K562 (cell line): ENCODE measurements around the gene TMEM123. TPM values are rescaled to one million over a fixed set of nuclear protein-coding genes. Genes with fewer than 3 reads are reported as not detected.

ENCODE experiments used
- ATAC-seq: fragments of 200-7000 bp; cut with Tn5 transposase; 3 replicates; pipeline ENCODE4 v1.9.1; 2020; ENCODE audit warnings: moderate library complexity
- BruUV-seq: library from RNA; stranded (reverse); fragments of 400-500 nt; replicated peaks from 2 replicates; lab custom pipeline; 2021; lab: Mats Ljungman, UMichigan
- CTCF ChIA-PET: fragments of 300-600 bp; formaldehyde crosslinking; extraction: SDS; loops from one replicate; lab custom pipeline; 2021; ENCODE audit warnings: low intra/inter-chr PET ratio; lab: Yijun Ruan, JAX
- POLR2A ChIA-PET: fragments of 300-600, 350-650 bp; sonication (Branson Sonifier 250); formaldehyde crosslinking; extraction: SDS; loops from one replicate; lab custom pipeline; 2021; ENCODE audit warnings: antibody characterized with exemption, inconsistent platforms; lab: Yijun Ruan, JAX
- DNase-seq, 4 experiments: peaks; one replicate each; pipeline versions ENCODE4 v3.0.0 to v3.0.0-alpha.2; 2011 to 2018; ENCODE audit warnings: low spot score in 3 of 4, mixed read lengths in 3 of 4; ENCODE audit errors: extremely low read depth in 1 of 4
- FAIRE-seq: peaks from 2 replicates; lab custom pipeline; 2011; peaks lifted over from hg19 to GRCh38; lab: Jason Lieb, UNC
- H2AFZ ChIP-seq: 2 replicates; pipeline ENCODE4 v1.6.0; 2011; ENCODE audit warnings: low read depth, low read length, control low read depth, inconsistent platforms
- H3K27ac ChIP-seq: fragments of 200-600 bp; 3 replicates; pipeline ENCODE4 v1.8.0; 2011; ENCODE audit warnings: low read depth, mild to moderate bottlenecking, control low read depth, inconsistent platforms, low read length, moderate library complexity, mixed read lengths; ENCODE audit errors: extremely low read depth
- H3K27me3 ChIP-seq, 2 experiments: fragments of 300-600 bp in 1 of 2; 2 replicates in 1 of 2; 3 replicates in 1 of 2; pipeline versions ENCODE4 v1.6.0 to v1.8.0; 2011; ENCODE audit warnings: inconsistent platforms in 2 of 2, low read length in 2 of 2, mild to moderate bottlenecking in 1 of 2, mixed read lengths in 1 of 2, moderate library complexity in 1 of 2; ENCODE audit not compliant: control insufficient read depth in 2 of 2, insufficient read depth in 2 of 2
- H3K36me3 ChIP-seq: fragments of 300-600 bp; 3 replicates; pipeline ENCODE4 v1.8.0; 2011; ENCODE audit warnings: mild to moderate bottlenecking, low read length, inconsistent platforms; ENCODE audit not compliant: control insufficient read depth, insufficient read depth
- H3K4me1 ChIP-seq, 2 experiments: fragments of 200-600 bp in 1 of 2; replicated peaks in 1 of 2; 2 replicates in 1 of 2; 3 replicates in 1 of 2; pipeline versions ENCODE4 v1.5.1 to v1.8.0; 2011; ENCODE audit warnings: inconsistent platforms in 2 of 2, low read length in 2 of 2, mild to moderate bottlenecking in 1 of 2, mixed read lengths in 1 of 2, moderate library complexity in 1 of 2; ENCODE audit not compliant: control insufficient read depth in 2 of 2, insufficient read depth in 2 of 2
- H3K4me2 ChIP-seq: 2 replicates; pipeline ENCODE4 v1.6.1; 2011; ENCODE audit warnings: low read length, control low read depth, inconsistent platforms, mixed read lengths; ENCODE audit not compliant: insufficient read depth
- H3K4me3 ChIP-seq: fragments of 200-600 bp; sonication (generic), shearing (Covaris generic); 2 replicates; pipeline ENCODE4 v1.5.1; 2016; ENCODE audit warnings: control low read depth, inconsistent platforms
- H3K79me2 ChIP-seq: fragments of 200-600 bp; 3 replicates; pipeline ENCODE4 v1.8.0; 2011; ENCODE audit warnings: low read length, inconsistent platforms; ENCODE audit not compliant: control insufficient read depth, insufficient read depth
- H3K9ac ChIP-seq, 2 experiments: 2 replicates each; pipeline versions ENCODE4 v1.6.0 to v1.6.1; 2011; ENCODE audit warnings: low read depth in 2 of 2, low read length in 2 of 2, control low read depth in 1 of 2, inconsistent platforms in 1 of 2, mild to moderate bottlenecking in 1 of 2, mixed read lengths in 1 of 2; ENCODE audit not compliant: insufficient read depth in 1 of 2
- H3K9me1 ChIP-seq: one replicate; pipeline ENCODE4 v1.6.0; 2011; ENCODE audit warnings: inconsistent platforms, mild to moderate bottlenecking, low read length, moderate library complexity; ENCODE audit not compliant: control insufficient read depth, insufficient read depth
- H3K9me3 ChIP-seq: replicated peaks from 2 replicates; pipeline ENCODE4 v1.5.1; 2011; ENCODE audit warnings: low read depth, low read length, inconsistent platforms; ENCODE audit not compliant: control insufficient read depth, insufficient read depth
- H4K20me1 ChIP-seq: replicated peaks from 2 replicates; pipeline ENCODE4 v1.6.1; 2011; ENCODE audit warnings: low read length, inconsistent platforms, mixed read lengths; ENCODE audit not compliant: control insufficient read depth, insufficient read depth
- E4F1 ChIP-seq: fragments of 250-450 bp; sonication (Bioruptor Pico); IDR thresholded peaks from 2 replicates; pipeline ENCODE4 v1.5.0; 2021; ENCODE audit warnings: mild to moderate bottlenecking, borderline replicate concordance
- FOXP4 ChIP-seq: sonication (generic); formaldehyde crosslinking; IDR thresholded peaks from 2 replicates; pipeline ENCODE4 v1.8.0; 2022; ENCODE audit warnings: mild to moderate bottlenecking, missing genetic modification reagents, borderline replicate concordance
- GTF2F1 ChIP-seq: IDR thresholded peaks from 2 replicates; pipeline ENCODE4 v1.6.1; 2011; ENCODE audit warnings: low read depth, low read length, improper control_type of control experiment
- GTF3C2 ChIP-seq: IDR thresholded peaks from 3 replicates; pipeline ENCODE4 v1.6.1; 2011; ENCODE audit warnings: borderline replicate concordance, mild to moderate bottlenecking, moderate library complexity; ENCODE audit not compliant: insufficient read length; ENCODE audit errors: extremely low read depth
- HDGF ChIP-seq: fragments of 450-650 bp; IDR thresholded peaks from 2 replicates; pipeline ENCODE4 v1.6.1; 2016
- KLF6 ChIP-seq: fragments of 250-450 bp; sonication (Bioruptor Pico); IDR thresholded peaks from 2 replicates; pipeline ENCODE4 v1.4.0; 2020; ENCODE audit warnings: mild to moderate bottlenecking, moderate library complexity, borderline replicate concordance
- SAFB ChIP-seq: fragments of 200-400 bp; formaldehyde crosslinking; IDR thresholded peaks from 2 replicates; pipeline ENCODE4 v1.6.1; 2017; ENCODE audit warnings: low read depth, low read length, borderline replicate concordance
- SMARCA4 ChIP-seq: fragments of 450-650 bp; IDR thresholded peaks from 2 replicates; pipeline ENCODE4 v1.6.1; 2016
- ZFP91 ChIP-seq: sonication (generic); formaldehyde crosslinking; IDR thresholded peaks from 2 replicates; pipeline ENCODE4 v1.8.0; 2022; ENCODE audit warnings: mild to moderate bottlenecking, missing genetic modification reagents
- ZNF146 ChIP-seq: IDR thresholded peaks from one replicate; pipeline ENCODE4 v1.6.1; 2018; ENCODE audit warnings: missing compliant biosample characterization; ENCODE audit not compliant: unreplicated experiment
- ZZZ3 ChIP-seq: fragments of 450-650 bp; IDR thresholded peaks from 2 replicates; pipeline ENCODE4 v1.6.1; 2016; ENCODE audit warnings: antibody characterized with exemption, mild to moderate bottlenecking, moderate library complexity
- WGBS: fragments of 100-300 bp; shearing (Covaris generic); methylation state at CpG from one replicate; pipeline ENCODE4 v1.1.6; 2016; ENCODE audit warnings: low coverage, mixed read lengths; ENCODE audit not compliant: insufficient coverage; ENCODE audit errors: missing lambda C conversion rate; 5-methylcytosine and 5-hydroxymethylcytosine counted together
- in situ Hi-C: fragments of 300-500 bp; cut with MboI; formaldehyde crosslinking; loops from 4 replicates; pipeline ENCODE4 v1.15.0; 2018; ENCODE audit warnings: inconsistent platforms, mixed read lengths
- intact Hi-C: fragments of 100-400 bp; cut with micrococcal nuclease; formaldehyde crosslinking; loops from 2 replicates; pipeline ENCODE4 v1.14.2; 2022
- polyA plus RNA-seq, 8 experiments: library from polyadenylated mRNA; depleted of rRNA in 4 of 8; stranded (reverse) in 5 of 8; unstranded in 3 of 8; fragments of >200 nt; fragmentation: Nextera tagmentation in 2 of 8; fragmentation: Illumina TruSeq in 1 of 8; extraction: Ambion mirVana in 2 of 8; extraction: Trizol in 1 of 8; gene quantifications; 2 replicates each; pipeline versions ENCODE4 v1.2.1 to v1.2.3, GENCODE V29; 2011 to 2014; ENCODE audit warnings: inconsistent platforms in 1 of 8, missing spikeins in 1 of 8
- total RNA-seq, 7 experiments: library from RNA; depleted of rRNA in 6 of 7; stranded (reverse); fragments of >200 nt in 6 of 7; fragmentation: Illumina TruSeq in 2 of 7; extraction: Trizol in 2 of 7; gene quantifications; 2 replicates each; pipeline versions ENCODE4 v1.2.1 to v1.2.3, GENCODE V29; 2011 to 2021; ENCODE audit warnings: low replicate concordance in 1 of 7

Gene TMEM123
- total and polyA plus RNA-seq, 9 of the 15 experiments (the other 6 are each of a cell fraction or from before 2014, with no cell fraction given): 19.8 to 344 (median 82.4) TPM

- Histone ChIP-seq H3K9ac (no peak overlapping the region), H3K9me3 (no peaks in the 10 kb centered on the region), H3K4me3 (no peak overlapping the region), H3K27ac (no peak overlapping the region), H3K9me1 (no peaks in the 10 kb centered on the region), H3K4me1 (peaks cover 0 to 7% of the 10 kb centered on the region in 2 experiments; a peak in 1 of 5 replicates), H3K4me2 (no peak overlapping the region; the same call in 1 of the 2 replicates), H4K20me1 (no peaks in the 10 kb centered on the region), H3K36me3 (no peaks in the 10 kb centered on the region), H3K27me3 (peaks cover 0 to 2% of the 10 kb centered on the region in 2 experiments; a peak in 2 of 5 replicates), H2AFZ (0 out of 2 replicates have a peak overlapping the region, but pooled peaks have one; percentile 12), H3K79me2 (no peaks in the 10 kb centered on the region)
- FAIRE-seq (no peak), DNase-seq (no peak), ATAC-seq (peak; percentile 38; the same call in 2 of the 3 replicates)
- CTCF ChIA-PET: no interaction called here
- in situ Hi-C loops: no loop called here
- no TSS peak for BruUV-seq
- intact Hi-C loops: no loop called here
- POLR2A ChIA-PET: interaction anchor here (0.6 kb wide), 1 partner anchor 158 kb away, joined by 4 read pairs; no protein-coding TSS in a partner anchor
- 51% methylated on average over 9 of the region's 9 CpGs for WGBS
- TF ChIP-seq ZZZ3 (no peak), SAFB (no peak), ZFP91 (CRISPR knock-in tag) (no peak), KLF6 (no peak), SMARCA4 (no peak), FOXP4 (CRISPR knock-in tag) (no peak), E4F1 (CRISPR knock-in tag) (no peak), GTF3C2 (no peak), ZNF146 (CRISPR knock-in tag) (no peak), HDGF (no peak), GTF2F1 (no peak)
These were observed 11.5 kb upstream of the TMEM123 start for GRCh38 chr11:102464037-102464436.
